Measurements from ENCODE around the gene GFI1.

DNA sequence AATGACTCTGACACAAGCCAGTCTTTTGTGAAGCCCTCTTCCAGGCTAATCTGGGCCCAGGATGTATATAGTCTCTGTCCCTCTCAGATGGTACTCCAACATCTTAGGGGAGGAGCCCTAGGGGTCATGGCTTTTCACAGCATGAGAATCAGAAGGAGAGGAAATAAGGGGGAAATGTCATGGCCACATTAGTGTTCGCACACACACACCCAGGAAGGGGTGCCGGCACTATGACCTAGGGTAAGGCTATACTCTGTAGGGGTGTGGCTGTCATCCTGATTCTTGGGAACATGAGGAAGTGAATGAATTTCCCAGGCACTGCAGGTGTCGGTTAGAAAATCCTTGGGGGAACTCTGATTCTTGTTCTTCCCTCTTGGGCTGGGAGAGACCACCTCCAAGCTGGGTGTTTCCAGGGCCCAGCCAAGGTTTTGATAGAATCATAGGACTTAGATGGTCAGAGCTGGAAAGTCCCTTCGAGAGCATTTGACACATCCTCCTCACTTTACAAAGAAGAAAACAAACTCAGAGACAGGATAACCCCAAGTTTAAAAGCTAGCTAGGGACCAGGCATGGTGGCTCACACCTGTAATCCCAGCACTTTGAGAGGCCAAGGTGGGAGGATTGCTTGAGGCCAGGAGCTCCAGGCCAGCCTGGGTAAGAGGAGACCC lies 22.0 kb downstream of the GFI1 start:
- no peak for TF ChIP-seq CTCF (IDR thresholded peaks at IDR 0.05; ENCODE audit: poor library complexity)
- no peak for TF ChIP-seq EZH2 (IDR thresholded peaks at IDR 0.05; ENCODE audit: borderline replicate concordance)
